SK-N-SH (cell line): ENCODE measurements around the gene NPY1R. TPM values are rescaled to one million over a fixed set of nuclear protein-coding genes. Genes with fewer than 3 reads are reported as not detected.

Experiments
- CTCF ChIA-PET: fragments of 300-600, 350-600 bp; formaldehyde crosslinking; extraction: SDS; loops from one replicate; lab custom pipeline; 2021; lab: Yijun Ruan, JAX
- POLR2A ChIA-PET: fragments of 350-600 bp; sonication (Branson Sonifier 250); formaldehyde crosslinking; extraction: SDS; loops from one replicate; lab custom pipeline; 2020; ENCODE audit warnings: antibody characterized with exemption, inconsistent platforms; lab: Yijun Ruan, JAX
- DNase-seq: peaks from one replicate; pipeline ENCODE4 v3.0.0; 2012
- H2AFZ ChIP-seq: fragments of 200-600 bp; sonication (generic); 2 replicates; pipeline ENCODE4 v1.8.1; 2016; ENCODE audit warnings: antibody characterized with exemption, mild to moderate bottlenecking, low read depth
- H3F3A ChIP-seq: fragments of 200-600 bp; sonication (generic); replicated peaks from 2 replicates; pipeline ENCODE3; 2016; ENCODE audit warnings: antibody characterized with exemption, mild to moderate bottlenecking; ENCODE audit not compliant: insufficient read depth
- H3K27ac ChIP-seq, 2 experiments: fragments of 200-500 bp in 1 of 2; fragments of 200-600 bp in 1 of 2; sonication (Bioruptor generic) in 1 of 2; sonication (generic), shearing (Covaris generic) in 1 of 2; 2 replicates each; pipeline versions ENCODE4 v1.5.1 to v1.6.1; 2014 to 2016; ENCODE audit warnings: low read depth in 2 of 2, inconsistent platforms in 1 of 2, low read length in 1 of 2, mild to moderate bottlenecking in 1 of 2, mixed read lengths in 1 of 2
- H3K27me3 ChIP-seq: fragments of 200-600 bp; sonication (generic), shearing (Covaris generic); 2 replicates; pipeline ENCODE4 v1.6.1; 2016; ENCODE audit warnings: mixed run types; ENCODE audit not compliant: insufficient read depth
- H3K36me3 ChIP-seq, 2 experiments: fragments of 200-500 bp in 1 of 2; fragments of 200-600 bp in 1 of 2; sonication (Bioruptor generic) in 1 of 2; sonication (generic) in 1 of 2; replicated peaks in 1 of 2; 2 replicates each; pipeline versions ENCODE3 to v1.5.1; 2014 to 2016; ENCODE audit warnings: low read length in 1 of 2, mild to moderate bottlenecking in 1 of 2; ENCODE audit not compliant: insufficient read depth in 2 of 2, control insufficient read depth in 1 of 2
- H3K4me1 ChIP-seq, 2 experiments: fragments of 200-500 bp in 1 of 2; fragments of 200-600 bp in 1 of 2; sonication (Bioruptor generic) in 1 of 2; sonication (generic), shearing (Covaris generic) in 1 of 2; 2 replicates each; pipeline versions ENCODE4 v1.5.1 to v1.6.1; 2014 to 2016; ENCODE audit warnings: low read depth in 1 of 2, low read length in 1 of 2, mixed run types in 1 of 2; ENCODE audit not compliant: insufficient read depth in 2 of 2, control insufficient read depth in 1 of 2
- H3K4me2 ChIP-seq: fragments of 200-600 bp; sonication (generic), shearing (Covaris generic); 2 replicates; pipeline ENCODE4 v1.6.1; 2017; ENCODE audit warnings: mixed run types
- H3K4me3 ChIP-seq, 2 experiments: fragments of 200-500 bp in 1 of 2; fragments of 200-600 bp in 1 of 2; sonication (Bioruptor generic) in 1 of 2; sonication (generic), shearing (Covaris generic) in 1 of 2; 2 replicates each; pipeline versions ENCODE4 v1.5.1 to v1.8.1; 2014 to 2016; ENCODE audit warnings: low read depth in 2 of 2, inconsistent platforms in 1 of 2, low read length in 1 of 2, mild to moderate bottlenecking in 1 of 2, mixed read lengths in 1 of 2, moderate library complexity in 1 of 2
- H3K79me2 ChIP-seq: fragments of 200-600 bp; sonication (generic); 2 replicates; pipeline ENCODE4 v1.8.1; 2017; ENCODE audit warnings: mild to moderate bottlenecking; ENCODE audit not compliant: insufficient read depth
- H3K9ac ChIP-seq: fragments of 200-600 bp; sonication (generic); 2 replicates; pipeline ENCODE4 v1.6.1; 2017; ENCODE audit warnings: mixed run types
- H3K9me2 ChIP-seq: fragments of 200-600 bp; sonication (generic); 2 replicates; pipeline ENCODE4 v1.6.1; 2017; ENCODE audit warnings: mixed run types
- H3K9me3 ChIP-seq: fragments of 200-600 bp; sonication (generic); 2 replicates; pipeline ENCODE4 v1.6.1; 2017; ENCODE audit warnings: mixed run types, mild to moderate bottlenecking, moderate library complexity
- H4K20me1 ChIP-seq: fragments of 200-600 bp; sonication (generic); 2 replicates; pipeline ENCODE4 v1.6.1; 2017; ENCODE audit warnings: mild to moderate bottlenecking, mixed run types; ENCODE audit not compliant: insufficient read depth
- ELF1 ChIP-seq: IDR thresholded peaks from 2 replicates; pipeline ENCODE4 v1.4.0; 2012
- EP300 ChIP-seq, 2 experiments: IDR thresholded peaks; 2 replicates each; pipeline versions ENCODE4 v1.4.0 to v1.6.1; 2012; ENCODE audit warnings: borderline replicate concordance in 1 of 2, low read depth in 1 of 2, low read length in 1 of 2
- EZH2phosphoT487 ChIP-seq: fragments of 200-600 bp; sonication (generic); IDR thresholded peaks from 2 replicates; pipeline ENCODE4 v1.6.1; 2017; ENCODE audit warnings: low read depth, mixed run types, mild to moderate bottlenecking, antibody characterized with exemption, moderate library complexity, borderline replicate concordance
- FOXM1 ChIP-seq: IDR thresholded peaks from 2 replicates; pipeline ENCODE4 v1.4.0; 2012; ENCODE audit warnings: low read depth, mild to moderate bottlenecking
- MAX ChIP-seq: IDR thresholded peaks from 2 replicates; pipeline ENCODE4 v1.4.0; 2012; ENCODE audit warnings: low read depth
- MEF2A ChIP-seq: IDR thresholded peaks from 2 replicates; pipeline ENCODE4 v1.4.0; 2012; ENCODE audit warnings: low read depth, borderline replicate concordance
- MXI1 ChIP-seq: IDR thresholded peaks from 2 replicates; pipeline ENCODE4 v1.6.1; 2012; ENCODE audit warnings: mild to moderate bottlenecking, low read depth, low read length, improper control_type of control experiment
- NRF1 ChIP-seq: IDR thresholded peaks from 2 replicates; pipeline ENCODE4 v1.6.1; 2012; ENCODE audit warnings: low read depth, mild to moderate bottlenecking, low read length
- RAD21 ChIP-seq: IDR thresholded peaks from 2 replicates; pipeline ENCODE4 v1.6.1; 2012; ENCODE audit warnings: mild to moderate bottlenecking, low read length
- SIN3A ChIP-seq: IDR thresholded peaks from 2 replicates; pipeline ENCODE4 v1.6.1; 2012; ENCODE audit warnings: low read depth, mild to moderate bottlenecking, low read length, moderate library complexity, borderline replicate concordance
- SMC3 ChIP-seq: IDR thresholded peaks from 2 replicates; pipeline ENCODE4 v1.6.1; 2012; ENCODE audit warnings: low read depth, low read length, improper control_type of control experiment
- TAF1 ChIP-seq: IDR thresholded peaks from 2 replicates; pipeline ENCODE4 v1.6.1; 2012; ENCODE audit warnings: low read depth, mild to moderate bottlenecking, low read length, moderate library complexity, borderline replicate concordance
- TCF12 ChIP-seq: IDR thresholded peaks from 2 replicates; pipeline ENCODE4 v1.4.0; 2012
- WGBS: methylation state at CpG from one replicate; pipeline ENCODE4 v1.1.6; 2017; ENCODE audit warnings: low lambda C conversion rate; 5-methylcytosine and 5-hydroxymethylcytosine counted together
- polyA plus RNA-seq, 3 experiments: library from polyadenylated mRNA; depleted of rRNA; stranded (reverse); fragments of >200 nt; gene quantifications; 2 replicates each; pipeline ENCODE4 v1.2.3, GENCODE V29; 2012
- TF ChIP-seq, protein P1 (sequence below): IDR thresholded peaks from 2 replicates; pipeline ENCODE4 v1.6.1; 2012; ENCODE audit warnings: mild to moderate bottlenecking, low read depth, low read length, moderate library complexity
- TF ChIP-seq, protein P2 (sequence below): fragments of 200-600 bp; sonication (generic); IDR thresholded peaks from 2 replicates; pipeline ENCODE4 v1.6.1; 2017; ENCODE audit warnings: antibody characterized with exemption, mild to moderate bottlenecking, moderate library complexity

NPY1R gene
- polyA plus RNA-seq, 1 of the 3 experiments (the other 2 are of a cell fraction): not detected

GRCh38 chr4:163344147-163345125 lies 12.0 kb upstream of the NPY1R start:
- Histone ChIP-seq H3K4me2 (peak overlapping the region; percentile 28; the same call in 1 of the 2 replicates), H3K27me3 (peaks cover 25% of the 10 kb centered on the region), H3K36me3 (no peaks in the 10 kb centered on the region), H3K9me3 (no peaks in the 10 kb centered on the region), H3K9ac (no peak overlapping the region), H2AFZ (no peak overlapping the region), H3K4me1 (no peaks in the 10 kb centered on the region), H3K27ac (no peak overlapping the region), H3F3A (no peaks in the 10 kb centered on the region), H3K9me2 (no peaks in the 10 kb centered on the region), H4K20me1 (no peaks in the 10 kb centered on the region), H3K4me3 (no peak overlapping the region), H3K79me2 (no peaks in the 10 kb centered on the region)
- peak; percentile 47 for DNase-seq
- WGBS: 2% methylated on average over 24 of the region's 50 CpGs
- ChIA-PET CTCF (interaction anchor here (0.9 kb wide), 1 partner anchor 12 kb away, joined by 4 read pairs; no protein-coding TSS in a partner anchor), POLR2A (no interaction called here)
- no peak for TF ChIP-seq SIN3A
- TF ChIP-seq EZH2phosphoT487: peak; percentile 42; the same call in 1 of the 2 replicates
- no peak for TF ChIP-seq MEF2A

GRCh38 chr4:163343604-163344146 lies 11.3 kb upstream of the NPY1R start, which contains the start of gene NPY5R:
Gene NPY5R, plus strand, starts transcription at chr4:163343892. Its CDS starts 6,382 bp downstream, at chr4:163350274.
- ChIA-PET CTCF (interaction anchor here (0.9 kb wide), 1 partner anchor 11 kb away, joined by 4 read pairs; no protein-coding TSS in a partner anchor), POLR2A (no interaction called here)
- Histone ChIP-seq H4K20me1 (no peaks in the 10 kb centered on the region), H3K4me2 (peak within 1 kb of the TSS; percentile 28; the same call in 1 of the 2 replicates), H2AFZ (no peak within 1 kb of the TSS), H3K4me3 (no peak within 1 kb of the TSS), H3K79me2 (no peaks in the 10 kb centered on the region), H3K4me1 (no peaks in the 10 kb centered on the region), H3F3A (no peaks in the 10 kb centered on the region), H3K27me3 (peaks cover 25% of the 10 kb centered on the region), H3K9me2 (no peaks in the 10 kb centered on the region), H3K9me3 (no peaks in the 10 kb centered on the region), H3K9ac (no peak within 1 kb of the TSS), H3K27ac (no peak within 1 kb of the TSS), H3K36me3 (no peaks in the 10 kb centered on the region)
- TF ChIP-seq EP300 (IDR thresholded peaks at IDR 0.05; ENCODE audit: borderline replicate concordance in 1 of 2, low read depth in 1 of 2, low read length in 1 of 2) (no peak), FOXM1 (no peak), EZH2phosphoT487 (no peak), SMC3 (no peak), NRF1 (no peak), MXI1 (no peak), TCF12 (no peak), MAX (no peak), RAD21 (no peak), ELF1 (no peak), TAF1 (no peak)
- TF ChIP-seq, protein P1, sequence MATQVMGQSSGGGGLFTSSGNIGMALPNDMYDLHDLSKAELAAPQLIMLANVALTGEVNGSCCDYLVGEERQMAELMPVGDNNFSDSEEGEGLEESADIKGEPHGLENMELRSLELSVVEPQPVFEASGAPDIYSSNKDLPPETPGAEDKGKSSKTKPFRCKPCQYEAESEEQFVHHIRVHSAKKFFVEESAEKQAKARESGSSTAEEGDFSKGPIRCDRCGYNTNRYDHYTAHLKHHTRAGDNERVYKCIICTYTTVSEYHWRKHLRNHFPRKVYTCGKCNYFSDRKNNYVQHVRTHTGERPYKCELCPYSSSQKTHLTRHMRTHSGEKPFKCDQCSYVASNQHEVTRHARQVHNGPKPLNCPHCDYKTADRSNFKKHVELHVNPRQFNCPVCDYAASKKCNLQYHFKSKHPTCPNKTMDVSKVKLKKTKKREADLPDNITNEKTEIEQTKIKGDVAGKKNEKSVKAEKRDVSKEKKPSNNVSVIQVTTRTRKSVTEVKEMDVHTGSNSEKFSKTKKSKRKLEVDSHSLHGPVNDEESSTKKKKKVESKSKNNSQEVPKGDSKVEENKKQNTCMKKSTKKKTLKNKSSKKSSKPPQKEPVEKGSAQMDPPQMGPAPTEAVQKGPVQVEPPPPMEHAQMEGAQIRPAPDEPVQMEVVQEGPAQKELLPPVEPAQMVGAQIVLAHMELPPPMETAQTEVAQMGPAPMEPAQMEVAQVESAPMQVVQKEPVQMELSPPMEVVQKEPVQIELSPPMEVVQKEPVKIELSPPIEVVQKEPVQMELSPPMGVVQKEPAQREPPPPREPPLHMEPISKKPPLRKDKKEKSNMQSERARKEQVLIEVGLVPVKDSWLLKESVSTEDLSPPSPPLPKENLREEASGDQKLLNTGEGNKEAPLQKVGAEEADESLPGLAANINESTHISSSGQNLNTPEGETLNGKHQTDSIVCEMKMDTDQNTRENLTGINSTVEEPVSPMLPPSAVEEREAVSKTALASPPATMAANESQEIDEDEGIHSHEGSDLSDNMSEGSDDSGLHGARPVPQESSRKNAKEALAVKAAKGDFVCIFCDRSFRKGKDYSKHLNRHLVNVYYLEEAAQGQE: no peak
- TF ChIP-seq, protein P2, sequence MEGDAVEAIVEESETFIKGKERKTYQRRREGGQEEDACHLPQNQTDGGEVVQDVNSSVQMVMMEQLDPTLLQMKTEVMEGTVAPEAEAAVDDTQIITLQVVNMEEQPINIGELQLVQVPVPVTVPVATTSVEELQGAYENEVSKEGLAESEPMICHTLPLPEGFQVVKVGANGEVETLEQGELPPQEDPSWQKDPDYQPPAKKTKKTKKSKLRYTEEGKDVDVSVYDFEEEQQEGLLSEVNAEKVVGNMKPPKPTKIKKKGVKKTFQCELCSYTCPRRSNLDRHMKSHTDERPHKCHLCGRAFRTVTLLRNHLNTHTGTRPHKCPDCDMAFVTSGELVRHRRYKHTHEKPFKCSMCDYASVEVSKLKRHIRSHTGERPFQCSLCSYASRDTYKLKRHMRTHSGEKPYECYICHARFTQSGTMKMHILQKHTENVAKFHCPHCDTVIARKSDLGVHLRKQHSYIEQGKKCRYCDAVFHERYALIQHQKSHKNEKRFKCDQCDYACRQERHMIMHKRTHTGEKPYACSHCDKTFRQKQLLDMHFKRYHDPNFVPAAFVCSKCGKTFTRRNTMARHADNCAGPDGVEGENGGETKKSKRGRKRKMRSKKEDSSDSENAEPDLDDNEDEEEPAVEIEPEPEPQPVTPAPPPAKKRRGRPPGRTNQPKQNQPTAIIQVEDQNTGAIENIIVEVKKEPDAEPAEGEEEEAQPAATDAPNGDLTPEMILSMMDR: no peak
- peak; percentile 29 for DNase-seq
- under 1% methylated on average over 16 of the region's 55 CpGs for WGBS
